Measurements from ENCODE around the gene SMOC2. TPM values are rescaled to one million over a fixed set of nuclear protein-coding genes. Genes with fewer than 3 reads are reported as not detected.

Gene SMOC2
- total RNA-seq, 1 experiment from 2014 or later: 2.1 TPM

- Mint-ChIP-seq H3K36me3 (ENCODE audit: insufficient read depth in 1 of 3, low read depth in 3 of 3) (peaks cover 0 to 6% (median 4%) of the 10 kb centered on the region in 3 experiments; a peak in 3 of 7 replicates), H3K9me3 (peaks cover 0 to 11% of the 10 kb centered on the region in 2 experiments; a peak in 3 of 5 replicates), H3K27ac (no peak overlapping the region), H3K27me3 (ENCODE audit: low read depth) (peaks cover 2% of the 10 kb centered on the region), H3K4me1 (peaks cover 3 to 17% of the 10 kb centered on the region in 2 experiments; a peak in 3 of 4 replicates), H3K4me3 (no peak overlapping the region)
- Histone ChIP-seq H3K4me2 (ENCODE audit: insufficient read depth, insufficient read length, low read length) (no peak overlapping the region), H4K8ac (replicated peaks; ENCODE audit: insufficient read length, low read depth, low read length) (no peak overlapping the region), H2BK20ac (ENCODE audit: low read depth, low read length, poor library complexity, severe bottlenecking) (no peak overlapping the region), H4K91ac (ENCODE audit: insufficient read length, low read depth, low read length) (no peak overlapping the region), H2BK15ac (ENCODE audit: low read depth, low read length) (no peak overlapping the region), H3K23ac (ENCODE audit: insufficient read length, low read depth, low read length) (no peak overlapping the region), H2AFZ (ENCODE audit: low read length) (no peak overlapping the region), H2BK5ac (ENCODE audit: insufficient read length, low read length) (no peak overlapping the region), H2BK120ac (ENCODE audit: low read depth, low read length, poor library complexity, severe bottlenecking) (no peak overlapping the region), H3K79me2 (ENCODE audit: insufficient read depth, low read length) (no peaks in the 10 kb centered on the region), H3K27ac (ENCODE audit: insufficient read length, low read depth, low read length) (no peak overlapping the region), H3K14ac (ENCODE audit: insufficient read depth, low read length) (no peak overlapping the region), H2BK12ac (ENCODE audit: insufficient read length, low read depth, low read length) (no peak overlapping the region), H3K23me2 (ENCODE audit: insufficient read length, low read depth, low read length, poor library complexity, severe bottlenecking) (no peaks in the 10 kb centered on the region), H4K20me1 (ENCODE audit: control insufficient read depth, insufficient read depth, insufficient read length) (no peaks in the 10 kb centered on the region), H3K9me3 (ENCODE audit: control insufficient read depth, low read depth, low read length) (no peaks in the 10 kb centered on the region), H3K56ac (ENCODE audit: insufficient read length, low read depth, low read length) (no peak overlapping the region), H3K9ac (ENCODE audit: extremely low read depth, insufficient read length, low read length) (no peak overlapping the region), H3K18ac (ENCODE audit: insufficient read length, low read depth, low read length) (no peak overlapping the region), H4K5ac (ENCODE audit: insufficient read length, low read depth, low read length) (no peak overlapping the region), H3T11ph (ENCODE audit: low read length) (no peak overlapping the region), H3K4ac (ENCODE audit: low read depth, low read length) (no peak overlapping the region), H3K79me1 (ENCODE audit: insufficient read depth, low read depth, low read length, poor library complexity, severe bottlenecking) (no peaks in the 10 kb centered on the region), H3K4me1 (ENCODE audit: insufficient read depth, low read length) (no peaks in the 10 kb centered on the region), H2AK5ac (ENCODE audit: insufficient read length, low read length) (no peak overlapping the region), H3K27me3 (ENCODE audit: insufficient read depth, low read length) (no peaks in the 10 kb centered on the region)
- no peak for DNase-seq
- WGBS (ENCODE audit: extremely low coverage, insufficient read length, low lambda C conversion rate): no CpG with 5 or more reads among the region's 16 CpGs
- TF ChIP-seq, protein P1, sequence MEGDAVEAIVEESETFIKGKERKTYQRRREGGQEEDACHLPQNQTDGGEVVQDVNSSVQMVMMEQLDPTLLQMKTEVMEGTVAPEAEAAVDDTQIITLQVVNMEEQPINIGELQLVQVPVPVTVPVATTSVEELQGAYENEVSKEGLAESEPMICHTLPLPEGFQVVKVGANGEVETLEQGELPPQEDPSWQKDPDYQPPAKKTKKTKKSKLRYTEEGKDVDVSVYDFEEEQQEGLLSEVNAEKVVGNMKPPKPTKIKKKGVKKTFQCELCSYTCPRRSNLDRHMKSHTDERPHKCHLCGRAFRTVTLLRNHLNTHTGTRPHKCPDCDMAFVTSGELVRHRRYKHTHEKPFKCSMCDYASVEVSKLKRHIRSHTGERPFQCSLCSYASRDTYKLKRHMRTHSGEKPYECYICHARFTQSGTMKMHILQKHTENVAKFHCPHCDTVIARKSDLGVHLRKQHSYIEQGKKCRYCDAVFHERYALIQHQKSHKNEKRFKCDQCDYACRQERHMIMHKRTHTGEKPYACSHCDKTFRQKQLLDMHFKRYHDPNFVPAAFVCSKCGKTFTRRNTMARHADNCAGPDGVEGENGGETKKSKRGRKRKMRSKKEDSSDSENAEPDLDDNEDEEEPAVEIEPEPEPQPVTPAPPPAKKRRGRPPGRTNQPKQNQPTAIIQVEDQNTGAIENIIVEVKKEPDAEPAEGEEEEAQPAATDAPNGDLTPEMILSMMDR (conservative IDR thresholded peaks at IDR 0.05): no peak
Measured at GRCh38 chr6:168703990-168704389, 263.0 kb downstream of the SMOC2 start.
